Measurements from ENCODE around the gene SLC7A6OS. TPM values are rescaled to one million over a fixed set of nuclear protein-coding genes. Genes with fewer than 3 reads are reported as not detected.
A peak's percentile ranks its signal among the peaks of the same experiment; 100 is the strongest.

Gene SLC7A6OS
- total RNA-seq, 1 experiment from 2014 or later: 19.4 TPM

DNA sequence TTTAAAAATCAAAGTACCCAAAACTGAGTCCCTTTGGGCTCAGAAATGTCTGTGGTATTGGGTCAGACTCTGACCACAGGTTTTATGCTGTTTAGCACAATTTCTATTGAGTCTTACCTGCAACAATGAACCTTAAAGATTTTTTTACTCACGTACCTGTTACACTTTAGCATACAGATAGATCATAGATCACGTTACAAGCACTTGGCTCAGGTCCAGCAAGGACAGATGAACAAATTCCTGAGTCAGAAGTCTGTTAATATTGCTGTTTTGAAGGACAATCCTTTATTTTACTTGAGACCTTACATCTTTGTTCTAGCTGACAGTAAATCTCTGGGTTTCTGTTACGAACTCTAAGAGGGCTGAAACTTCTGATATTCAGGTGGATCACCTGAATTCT lies 12.8 kb downstream of the SLC7A6OS start:
- Mint-ChIP-seq H3K4me3 (ENCODE audit: unreplicated experiment) (no peak overlapping the region), H3K36me3 (ENCODE audit: insufficient read depth, unreplicated experiment) (peaks cover 91% of the 10 kb centered on the region), H3K4me1 (ENCODE audit: insufficient read depth, unreplicated experiment) (peaks cover 4% of the 10 kb centered on the region), H3K9me3 (ENCODE audit: unreplicated experiment) (no peaks in the 10 kb centered on the region), H3K27me3 (ENCODE audit: insufficient read depth, unreplicated experiment) (no peaks in the 10 kb centered on the region), H3K27ac (ENCODE audit: low read depth, unreplicated experiment) (no peak overlapping the region)
- intact Hi-C loops (cut with micrococcal nuclease): no loop called here
- POLR2A ChIA-PET: interaction anchor here (0.6 to 8.2 kb wide), 7 partner anchors 9 to 61 kb away, joined by 3 to 92 read pairs (median 18); partner anchors contain the start of genes ESRP2, PRMT7, SLC7A6 and SLC7A6OS
- TF ChIP-seq CTCF (IDR thresholded peaks at IDR 0.05; ENCODE audit: unreplicated experiment): no peak
- CTCF ChIA-PET: interaction anchor here (0.7 to 3.8 kb wide), 3 partner anchors 9 to 36 kb away, joined by 4 to 67 read pairs (median 5); partner anchors contain the start of gene SLC7A6
- BruUV-seq (replicated peaks): no TSS peak
- peak; percentile 59 for DNase-seq (ENCODE audit: unreplicated experiment)

GRCh38 chr16:68296693-68297092 lies 14.1 kb downstream of the SLC7A6OS start:
- peaks cover 4% of the 10 kb centered on the region for H3K4me1 Mint-ChIP-seq (ENCODE audit: insufficient read depth, unreplicated experiment)
- CTCF ChIA-PET: interaction anchor here (0.6 to 2.9 kb wide), 6 partner anchors 9 to 1352 kb away, joined by 3 to 18 read pairs (median 4); no protein-coding TSS in a partner anchor
- TF ChIP-seq CTCF (IDR thresholded peaks at IDR 0.05; ENCODE audit: unreplicated experiment): no peak
- POLR2A ChIA-PET: interaction anchor here (0.6 to 8.2 kb wide), 4 partner anchors 8 to 564 kb away, joined by 3 to 92 read pairs (median 12); partner anchors contain the start of genes ESRP2, PRMT7 and SLC7A6OS
- H3K27ac Mint-ChIP-seq (ENCODE audit: low read depth, unreplicated experiment): no peak overlapping the region
- no peak for DNase-seq (ENCODE audit: unreplicated experiment)
- intact Hi-C loops (cut with micrococcal nuclease): no loop called here
- no peaks in the 10 kb centered on the region for H3K27me3 Mint-ChIP-seq (ENCODE audit: insufficient read depth, unreplicated experiment)
- no peak overlapping the region for H3K4me3 Mint-ChIP-seq (ENCODE audit: unreplicated experiment)
- H3K9me3 Mint-ChIP-seq (ENCODE audit: unreplicated experiment): no peaks in the 10 kb centered on the region
- peaks cover 89% of the 10 kb centered on the region for H3K36me3 Mint-ChIP-seq (ENCODE audit: insufficient read depth, unreplicated experiment)
- no TSS peak for BruUV-seq (replicated peaks)

DNA sequence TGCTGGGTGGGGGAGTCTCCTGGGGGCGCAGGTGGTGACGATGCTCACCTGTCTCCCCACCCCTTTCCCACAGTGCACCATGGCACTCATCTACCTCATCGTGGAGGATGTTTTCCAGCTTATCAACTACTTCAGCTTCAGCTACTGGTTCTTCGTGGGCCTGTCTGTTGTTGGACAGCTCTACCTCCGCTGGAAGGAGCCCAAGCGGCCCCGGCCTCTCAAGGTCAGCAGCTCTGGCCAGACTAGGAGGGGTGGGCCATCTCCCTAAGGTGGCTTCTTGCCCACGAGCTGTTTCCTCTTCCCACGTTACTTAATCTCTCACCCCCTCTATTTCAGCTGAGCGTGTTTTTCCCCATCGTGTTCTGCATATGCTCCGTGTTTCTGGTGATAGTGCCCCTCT lies 14.5 kb downstream of the SLC7A6OS start:
- POLR2A ChIA-PET: interaction anchor here (1.1 to 8.2 kb wide), 3 partner anchors 8 to 60 kb away, joined by 6 to 92 read pairs (median 18); partner anchors contain the start of genes ESRP2, PRMT7 and SLC7A6OS
- no peak for TF ChIP-seq CTCF (IDR thresholded peaks at IDR 0.05; ENCODE audit: unreplicated experiment)
- Mint-ChIP-seq H3K27me3 (ENCODE audit: insufficient read depth, unreplicated experiment) (no peaks in the 10 kb centered on the region), H3K36me3 (ENCODE audit: insufficient read depth, unreplicated experiment) (peaks cover 88% of the 10 kb centered on the region), H3K4me3 (ENCODE audit: unreplicated experiment) (no peak overlapping the region), H3K27ac (ENCODE audit: low read depth, unreplicated experiment) (no peak overlapping the region), H3K4me1 (ENCODE audit: insufficient read depth, unreplicated experiment) (peaks cover 4% of the 10 kb centered on the region), H3K9me3 (ENCODE audit: unreplicated experiment) (no peaks in the 10 kb centered on the region)
- BruUV-seq (replicated peaks): no TSS peak
- DNase-seq (ENCODE audit: unreplicated experiment): no peak
- CTCF ChIA-PET: interaction anchor here (0.6 to 2.9 kb wide), 6 partner anchors 8 to 1352 kb away, joined by 3 to 18 read pairs (median 4); no protein-coding TSS in a partner anchor
- intact Hi-C loops (cut with micrococcal nuclease): no loop called here

DNA sequence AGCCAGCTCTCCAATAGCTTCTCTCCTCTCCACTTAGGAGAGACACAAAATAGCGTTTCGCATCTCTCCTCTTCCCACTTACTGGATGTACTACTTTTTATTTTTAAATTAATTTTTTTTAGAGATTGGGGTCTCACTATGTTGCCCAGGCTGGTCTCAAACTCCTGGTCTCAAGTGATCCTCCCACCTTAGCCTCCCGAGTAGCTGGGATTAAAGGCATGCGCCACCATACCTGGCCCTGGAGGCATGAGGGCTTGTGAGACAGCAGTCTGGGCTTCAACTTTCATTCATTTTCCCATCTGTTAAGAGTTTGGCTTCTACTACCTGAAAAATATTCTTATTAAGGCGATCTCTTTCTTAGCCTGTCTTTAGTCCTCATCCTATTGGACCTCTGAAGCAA lies 18.3 kb downstream of the SLC7A6OS start:
- ChIA-PET CTCF (interaction anchor here (1.0 to 1.8 kb wide), 4 partner anchors 11 to 31 kb away, joined by 3 to 12 read pairs (median 4); partner anchors contain the start of gene SLC7A6), POLR2A (interaction anchor here (1.2 to 1.4 kb wide), 2 partner anchors 10 to 22 kb away, joined by 3 to 5 read pairs; no protein-coding TSS in a partner anchor)
- peaks cover 12% of the 10 kb centered on the region for H3K4me1 Mint-ChIP-seq (ENCODE audit: insufficient read depth, unreplicated experiment)
- no peak overlapping the region for H3K27ac Mint-ChIP-seq (ENCODE audit: low read depth, unreplicated experiment)
- peaks cover 85% of the 10 kb centered on the region for H3K36me3 Mint-ChIP-seq (ENCODE audit: insufficient read depth, unreplicated experiment)
- intact Hi-C loops (cut with micrococcal nuclease): no loop called here
- TF ChIP-seq CTCF (IDR thresholded peaks at IDR 0.05; ENCODE audit: unreplicated experiment): no peak
- no peaks in the 10 kb centered on the region for H3K9me3 Mint-ChIP-seq (ENCODE audit: unreplicated experiment)
- no peak for DNase-seq (ENCODE audit: unreplicated experiment)
- H3K27me3 Mint-ChIP-seq (ENCODE audit: insufficient read depth, unreplicated experiment): no peaks in the 10 kb centered on the region
- no peak overlapping the region for H3K4me3 Mint-ChIP-seq (ENCODE audit: unreplicated experiment)
- no TSS peak for BruUV-seq (replicated peaks)
